Immature natural killer cell (primary cell): ENCODE measurements around the gene IGSF9. TPM values are rescaled to one million over a fixed set of nuclear protein-coding genes. Genes with fewer than 3 reads are reported as not detected.

Experiments used
- DNase-seq, 3 donors: peaks; one replicate each; pipeline ENCODE4 v3.0.0; 2022; ENCODE audit warnings: mixed read lengths in 1 of 3
- H3K27ac Mint-ChIP-seq, 6 donors: one replicate each; pipeline ENCODE4 v1.8.0; 2020; ENCODE audit warnings: mixed read lengths in 6 of 6, mild to moderate bottlenecking in 5 of 6, inconsistent platforms in 4 of 6, moderate library complexity in 3 of 6
- H3K27me3 Mint-ChIP-seq, 3 donors: one replicate each; pipeline ENCODE4 v1.8.0; 2020 to 2021; ENCODE audit warnings: low read depth in 3 of 3, mild to moderate bottlenecking in 3 of 3, mixed read lengths in 3 of 3, moderate library complexity in 3 of 3, inconsistent platforms in 1 of 3
- H3K36me3 Mint-ChIP-seq, 3 donors: one replicate each; pipeline ENCODE4 v1.8.0; 2020; ENCODE audit warnings: mixed read lengths in 3 of 3, inconsistent platforms in 2 of 3, mild to moderate bottlenecking in 2 of 3
- H3K4me1 Mint-ChIP-seq, 2 donors: one replicate each; pipeline ENCODE4 v1.8.0; 2020; ENCODE audit warnings: inconsistent platforms in 2 of 2, mild to moderate bottlenecking in 2 of 2, mixed read lengths in 2 of 2, moderate library complexity in 1 of 2
- H3K4me3 Mint-ChIP-seq, 5 donors: one replicate each; pipeline ENCODE4 v1.8.0; 2020; ENCODE audit warnings: mild to moderate bottlenecking in 5 of 5, mixed read lengths in 5 of 5, inconsistent platforms in 3 of 5, moderate library complexity in 3 of 5
- H3K9me3 Mint-ChIP-seq, 6 donors: one replicate each; pipeline ENCODE4 v1.8.0; 2020; ENCODE audit warnings: mild to moderate bottlenecking in 6 of 6, mixed read lengths in 6 of 6, inconsistent platforms in 4 of 6, moderate library complexity in 3 of 6
- polyA plus RNA-seq, 3 donors: library from polyadenylated mRNA; unstranded; fragments of 300-500 nt; fragmentation: Illumina TruSeq; gene quantifications; one replicate each; pipeline ENCODE4 v1.2.3, GENCODE V29; 2021

The IGSF9 gene
- polyA plus RNA-seq, 3 donors from 2014 or later = not detected

DNA sequence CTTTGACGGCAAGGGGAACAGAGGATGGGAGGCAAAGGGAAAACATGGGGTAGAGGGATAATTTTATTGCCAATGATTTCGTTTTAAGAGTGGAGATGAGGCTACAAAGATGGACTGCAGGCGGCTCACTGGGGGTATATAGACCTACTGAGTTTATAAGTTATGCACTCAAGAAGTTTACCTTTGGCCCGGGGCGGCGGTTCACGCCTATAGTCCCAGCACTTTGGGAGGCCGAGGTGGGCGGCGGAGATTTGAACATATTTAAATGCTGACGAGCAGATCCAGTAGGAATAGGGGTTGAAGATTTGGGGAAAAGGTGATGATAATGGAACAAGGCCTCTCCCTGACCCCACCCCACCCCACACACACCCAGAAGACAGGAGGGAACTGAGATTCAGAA lies 16.8 kb upstream of the IGSF9 start:
- Mint-ChIP-seq H3K4me1 (no peaks in the 10 kb centered on the region), H3K9me3 (no peaks in the 10 kb centered on the region), H3K4me3 (no peak overlapping the region), H3K27ac (peak overlapping the region in 1 of 6 donors; percentile 26), H3K36me3 (peaks cover 0 to 4% (median 0%) of the 10 kb centered on the region in 3 donors), H3K27me3 (peaks cover 3 to 13% (median 11%) of the 10 kb centered on the region in 3 donors)
- DNase-seq = no peak

DNA sequence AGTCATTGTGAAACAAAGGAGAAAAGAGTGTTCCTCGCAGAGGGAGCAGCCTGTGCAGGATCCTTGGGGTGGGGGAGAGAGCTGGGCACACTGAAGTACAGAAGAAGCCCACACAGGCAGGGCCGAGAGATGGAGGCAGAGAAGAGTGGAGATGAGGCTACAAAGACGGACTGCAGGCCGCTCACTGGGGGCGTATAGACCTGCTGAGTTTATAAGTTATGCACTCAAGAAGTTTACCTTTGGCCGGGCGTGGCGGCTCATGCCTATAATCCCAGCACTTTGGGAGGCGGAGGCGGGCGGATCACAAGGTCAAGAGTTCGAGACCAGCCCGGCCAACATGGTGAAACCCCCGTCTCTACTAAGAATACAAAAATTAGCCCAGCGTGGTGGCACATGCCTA lies 16.2 kb upstream of the IGSF9 start:
- Mint-ChIP-seq H3K36me3 (peaks cover 0 to 4% (median 0%) of the 10 kb centered on the region in 3 donors), H3K27me3 (peaks cover 3 to 13% (median 11%) of the 10 kb centered on the region in 3 donors), H3K4me1 (no peaks in the 10 kb centered on the region), H3K27ac (no peak overlapping the region), H3K4me3 (no peak overlapping the region), H3K9me3 (no peaks in the 10 kb centered on the region)
- DNase-seq = no peak

DNA sequence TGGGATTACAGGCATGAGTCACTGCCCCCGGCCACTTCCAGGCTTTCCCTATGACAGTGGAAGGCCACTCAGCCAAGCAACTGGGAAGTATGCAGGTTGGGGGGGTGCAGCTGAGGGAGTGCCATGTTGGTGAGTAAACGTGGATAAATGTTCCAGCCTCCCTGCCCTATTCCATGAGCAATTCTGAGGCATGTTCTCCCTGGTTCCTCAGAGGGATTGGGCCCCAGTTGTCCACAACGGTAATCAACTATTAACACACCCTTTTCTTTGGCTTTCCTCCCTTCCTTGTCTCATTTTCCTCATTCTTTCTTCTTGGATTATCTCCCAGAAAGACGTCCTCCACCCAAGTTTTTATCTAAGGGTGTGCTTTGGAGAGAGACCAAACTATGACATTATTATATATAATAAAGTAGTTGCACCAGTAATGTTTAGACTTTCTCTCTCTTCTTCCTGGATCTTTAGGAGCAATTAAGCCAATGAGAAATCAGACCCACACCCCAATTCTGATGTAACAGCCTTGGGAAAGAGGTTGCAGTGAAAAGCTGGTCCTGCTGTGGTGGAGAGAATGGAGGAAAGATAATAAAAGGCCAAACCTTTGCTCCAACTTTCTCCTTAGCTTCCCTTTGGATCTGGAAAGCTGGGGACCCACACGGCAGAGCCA lies 15.4 kb upstream of the IGSF9 start:
- DNase-seq = no peak
- Mint-ChIP-seq H3K9me3 (no peaks in the 10 kb centered on the region), H3K4me1 (no peaks in the 10 kb centered on the region), H3K27ac (no peak overlapping the region), H3K27me3 (peaks cover 3 to 11% (median 8%) of the 10 kb centered on the region in 3 donors), H3K4me3 (no peak overlapping the region), H3K36me3 (peaks cover 0 to 4% (median 0%) of the 10 kb centered on the region in 3 donors)

DNA sequence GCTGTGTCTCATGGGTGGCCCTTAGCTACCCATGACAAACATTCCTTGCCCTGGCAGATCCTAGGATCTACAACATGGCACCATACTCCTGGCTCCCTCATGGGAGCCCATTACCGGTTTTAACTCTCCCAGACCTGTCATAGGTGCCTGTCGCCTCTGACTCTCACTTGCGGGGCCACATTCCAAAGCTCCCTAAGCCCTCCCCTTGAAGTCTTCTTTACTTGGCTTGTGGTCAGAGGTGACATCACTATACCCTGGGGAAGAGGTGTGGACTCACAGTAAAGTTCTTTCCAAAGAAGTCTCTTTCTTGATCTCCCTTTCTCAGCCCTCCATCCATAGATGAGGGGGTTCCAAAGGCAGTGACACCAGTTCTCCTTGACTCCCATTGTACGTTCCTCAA lies 14.0 kb upstream of the IGSF9 start:
- Mint-ChIP-seq H3K9me3 (no peaks in the 10 kb centered on the region), H3K36me3 (peaks cover 0 to 4% (median 0%) of the 10 kb centered on the region in 3 donors), H3K27ac (no peak overlapping the region), H3K27me3 (peaks cover 4 to 7% (median 7%) of the 10 kb centered on the region in 3 donors), H3K4me3 (no peak overlapping the region), H3K4me1 (no peaks in the 10 kb centered on the region)
- no peak for DNase-seq

DNA sequence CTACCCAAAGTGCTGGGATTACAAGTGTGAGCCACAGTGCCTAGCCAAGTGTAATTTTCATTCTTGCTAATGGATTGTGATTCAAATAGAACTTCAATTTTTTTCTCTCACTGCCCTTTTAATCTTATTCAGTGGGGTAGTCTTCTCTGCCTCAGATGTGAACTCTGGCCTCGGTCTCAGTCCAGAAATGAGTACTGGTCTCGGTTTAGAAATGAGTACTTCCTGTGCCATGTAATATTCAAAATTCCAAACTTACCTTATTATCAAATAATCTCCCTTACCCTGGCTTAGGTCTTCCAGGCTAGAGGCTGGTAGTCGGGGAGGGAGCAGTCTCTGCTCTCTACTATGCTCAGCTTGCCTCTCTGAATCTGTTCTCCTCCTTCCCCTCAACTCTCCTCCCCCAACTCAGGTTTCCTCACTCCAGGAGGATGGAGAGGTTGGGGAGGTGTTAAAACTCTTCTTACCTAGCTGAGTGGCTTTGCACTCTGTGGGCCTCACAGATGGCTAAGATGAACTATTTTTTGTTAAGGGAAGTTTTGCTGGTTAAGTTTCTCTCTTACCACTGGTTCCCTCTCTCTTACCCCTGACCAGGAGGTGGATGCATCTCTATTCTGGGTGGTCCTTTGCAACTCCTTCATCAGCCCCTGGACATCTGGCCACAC lies 13.4 kb upstream of the IGSF9 start:
- no peak for DNase-seq
- Mint-ChIP-seq H3K27ac (no peak overlapping the region), H3K4me3 (no peak overlapping the region), H3K9me3 (no peaks in the 10 kb centered on the region), H3K27me3 (peaks cover 5 to 9% (median 7%) of the 10 kb centered on the region in 3 donors), H3K4me1 (no peaks in the 10 kb centered on the region), H3K36me3 (peaks cover 0 to 4% (median 0%) of the 10 kb centered on the region in 3 donors)

DNA sequence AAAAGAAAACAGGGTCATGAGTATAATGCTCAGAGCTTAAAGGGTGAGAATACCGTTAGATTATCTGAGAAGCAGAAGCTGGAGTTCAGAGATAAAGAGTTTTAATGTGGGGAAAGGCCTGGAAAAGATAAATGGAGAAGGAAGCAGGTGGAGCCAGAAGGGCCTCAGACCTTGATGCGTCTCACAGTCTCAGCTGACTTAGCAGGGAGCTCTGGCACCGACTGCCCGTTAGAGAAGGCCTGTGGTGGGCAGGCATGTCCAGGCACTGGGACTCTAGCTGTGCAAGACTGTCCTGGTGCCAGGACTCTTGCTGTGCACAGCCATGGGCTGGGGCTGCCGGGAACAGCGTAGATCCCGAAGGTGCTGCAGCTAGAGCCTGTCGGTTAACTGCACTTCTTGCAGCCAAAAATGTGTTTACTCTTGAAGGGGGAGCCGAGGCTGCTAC lies 12.4 kb upstream of the IGSF9 start:
- DNase-seq = no peak
- H3K9me3 Mint-ChIP-seq = no peaks in the 10 kb centered on the region
- peaks cover 0 to 4% (median 0%) of the 10 kb centered on the region in 3 donors for H3K36me3 Mint-ChIP-seq
- no peak overlapping the region for H3K4me3 Mint-ChIP-seq
- peaks cover 5 to 12% (median 10%) of the 10 kb centered on the region in 3 donors for H3K27me3 Mint-ChIP-seq
- no peaks in the 10 kb centered on the region for H3K4me1 Mint-ChIP-seq
- H3K27ac Mint-ChIP-seq = no peak overlapping the region

GRCh38 chr1:159955456-159955855 lies 10.0 kb upstream of the IGSF9 start:
- no peaks in the 10 kb centered on the region for H3K9me3 Mint-ChIP-seq
- DNase-seq = no peak
- no peak overlapping the region for H3K4me3 Mint-ChIP-seq
- no peaks in the 10 kb centered on the region for H3K36me3 Mint-ChIP-seq
- H3K27me3 Mint-ChIP-seq = peaks cover 0 to 19% (median 7%) of the 10 kb centered on the region in 3 donors
- no peaks in the 10 kb centered on the region for H3K4me1 Mint-ChIP-seq
- H3K27ac Mint-ChIP-seq = no peak overlapping the region

GRCh38 chr1:159953536-159954515 lies 8.4 kb upstream of the IGSF9 start, which contains the start of gene SLAMF9:
Gene SLAMF9 (minus strand): TSS chr1:159954237. CDS start chr1:159954137, 100 bp downstream.
- no peak within 1 kb of the TSS for H3K27ac Mint-ChIP-seq
- no peaks in the 10 kb centered on the region for H3K4me1 Mint-ChIP-seq
- H3K36me3 Mint-ChIP-seq = no peaks in the 10 kb centered on the region
- H3K27me3 Mint-ChIP-seq = peaks cover 0 to 20% (median 6%) of the 10 kb centered on the region in 3 donors
- no peak for DNase-seq
- H3K4me3 Mint-ChIP-seq = no peak within 1 kb of the TSS
- H3K9me3 Mint-ChIP-seq = no peaks in the 10 kb centered on the region

- no peak overlapping the region for H3K27ac Mint-ChIP-seq
- no peak for DNase-seq
- peaks cover 0 to 20% (median 3%) of the 10 kb centered on the region in 3 donors for H3K27me3 Mint-ChIP-seq
- no peaks in the 10 kb centered on the region for H3K9me3 Mint-ChIP-seq
- H3K36me3 Mint-ChIP-seq = no peaks in the 10 kb centered on the region
- H3K4me3 Mint-ChIP-seq = no peak overlapping the region
- H3K4me1 Mint-ChIP-seq = no peaks in the 10 kb centered on the region
Observed at GRCh38 chr1:159952932-159953331, 7.5 kb upstream of the IGSF9 start.

- DNase-seq = no peak
- H3K27me3 Mint-ChIP-seq = peaks cover 0 to 24% (median 3%) of the 10 kb centered on the region in 3 donors
- no peaks in the 10 kb centered on the region for H3K36me3 Mint-ChIP-seq
- no peaks in the 10 kb centered on the region for H3K4me1 Mint-ChIP-seq
- H3K9me3 Mint-ChIP-seq = no peaks in the 10 kb centered on the region
- H3K4me3 Mint-ChIP-seq = no peak overlapping the region
- no peak overlapping the region for H3K27ac Mint-ChIP-seq
Observed at GRCh38 chr1:159951551-159951950, 6.1 kb upstream of the IGSF9 start.

GRCh38 chr1:159951016-159951415 lies 5.6 kb upstream of the IGSF9 start:
- Mint-ChIP-seq H3K27me3 (peaks cover 0 to 26% (median 5%) of the 10 kb centered on the region in 3 donors), H3K9me3 (no peaks in the 10 kb centered on the region), H3K27ac (no peak overlapping the region), H3K36me3 (no peaks in the 10 kb centered on the region), H3K4me1 (peaks cover 0 to 2% of the 10 kb centered on the region in 2 donors), H3K4me3 (no peak overlapping the region)
- no peak for DNase-seq

DNA sequence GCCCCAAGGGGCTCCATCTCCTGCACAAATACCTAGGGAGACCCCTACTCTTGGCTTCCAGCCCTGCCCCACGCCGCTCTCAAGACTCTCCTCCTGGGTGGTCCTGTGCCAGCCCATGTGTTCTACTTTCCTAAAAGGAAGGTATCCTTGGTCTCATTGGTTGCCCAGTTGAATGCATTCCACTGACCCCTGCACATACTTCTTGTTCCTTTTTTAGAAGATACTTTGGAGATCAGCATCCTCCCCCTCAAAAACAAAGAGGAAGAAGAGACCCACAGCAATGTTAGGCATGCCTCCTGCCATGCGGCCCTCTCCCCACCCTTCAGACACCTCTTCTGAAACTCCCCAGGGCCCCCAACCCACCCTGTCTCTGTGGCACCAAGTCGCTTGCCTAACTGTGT lies 4.6 kb upstream of the IGSF9 start:
- Mint-ChIP-seq H3K4me3 (no peak overlapping the region), H3K4me1 (peaks cover 6% of the 10 kb centered on the region in 2 donors), H3K27me3 (peaks cover 0 to 28% (median 6%) of the 10 kb centered on the region in 3 donors), H3K9me3 (no peaks in the 10 kb centered on the region), H3K36me3 (no peaks in the 10 kb centered on the region), H3K27ac (no peak overlapping the region)
- no peak for DNase-seq

DNA sequence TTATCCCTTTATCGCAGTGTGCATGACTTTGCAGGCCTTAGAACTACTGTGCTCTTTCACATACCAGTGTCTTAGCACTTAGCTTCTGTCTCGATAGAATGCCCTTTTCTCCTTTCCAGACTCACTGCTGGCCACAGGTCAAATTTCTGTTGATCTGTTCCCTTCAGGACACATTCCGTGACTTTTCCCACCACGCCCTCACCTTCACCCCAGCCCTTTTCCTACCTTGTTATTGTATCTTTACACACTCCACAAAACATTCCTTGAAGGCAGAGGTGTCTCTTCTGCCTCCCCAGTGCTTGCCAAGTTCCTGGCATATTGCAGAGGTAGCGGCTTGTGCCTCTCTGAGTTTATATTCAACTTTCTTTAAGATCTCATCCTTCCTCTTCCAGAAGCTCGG lies 3.7 kb upstream of the IGSF9 start:
- DNase-seq = no peak
- peaks cover 6 to 31% (median 10%) of the 10 kb centered on the region in 3 donors for H3K27me3 Mint-ChIP-seq
- H3K4me1 Mint-ChIP-seq = peaks cover 10 to 11% of the 10 kb centered on the region in 2 donors
- no peaks in the 10 kb centered on the region for H3K9me3 Mint-ChIP-seq
- no peak overlapping the region for H3K4me3 Mint-ChIP-seq
- no peak overlapping the region for H3K27ac Mint-ChIP-seq
- no peaks in the 10 kb centered on the region for H3K36me3 Mint-ChIP-seq
